H54 (cell line): ENCODE data around the gene IMMP2L.

Source experiments
- DNase-seq: peaks from one replicate; pipeline ENCODE4 v3.0.0; 2011; ENCODE audit warnings: low spot score, mixed read lengths; ENCODE audit not compliant: insufficient read length
- FAIRE-seq: peaks from 3 replicates; lab custom pipeline; 2011; peaks lifted over from hg19 to GRCh38; lab: Jason Lieb, UNC
- POLR2A ChIP-seq: IDR thresholded peaks from 2 replicates; pipeline ENCODE4 v1.6.1; 2011; ENCODE audit warnings: low read depth, mild to moderate bottlenecking, low read length

Gene IMMP2L

DNA sequence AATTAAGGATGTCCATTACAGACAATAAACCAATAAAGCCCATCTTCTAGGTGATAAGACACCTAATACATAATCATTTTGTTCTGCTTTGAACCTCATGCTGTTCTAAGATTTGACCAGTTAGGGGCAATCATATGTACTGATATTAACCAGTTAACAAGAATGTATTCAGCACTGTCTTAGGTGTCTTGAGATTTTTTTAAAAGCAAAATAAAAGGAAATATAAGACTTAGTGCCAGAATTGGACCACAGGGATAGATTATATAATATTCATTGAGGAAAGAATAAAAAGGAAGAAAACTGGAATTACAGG is 32.0 kb downstream of the IMMP2L start:
- no peak for TF ChIP-seq POLR2A
- DNase-seq (no peak), FAIRE-seq (no peak)

DNA sequence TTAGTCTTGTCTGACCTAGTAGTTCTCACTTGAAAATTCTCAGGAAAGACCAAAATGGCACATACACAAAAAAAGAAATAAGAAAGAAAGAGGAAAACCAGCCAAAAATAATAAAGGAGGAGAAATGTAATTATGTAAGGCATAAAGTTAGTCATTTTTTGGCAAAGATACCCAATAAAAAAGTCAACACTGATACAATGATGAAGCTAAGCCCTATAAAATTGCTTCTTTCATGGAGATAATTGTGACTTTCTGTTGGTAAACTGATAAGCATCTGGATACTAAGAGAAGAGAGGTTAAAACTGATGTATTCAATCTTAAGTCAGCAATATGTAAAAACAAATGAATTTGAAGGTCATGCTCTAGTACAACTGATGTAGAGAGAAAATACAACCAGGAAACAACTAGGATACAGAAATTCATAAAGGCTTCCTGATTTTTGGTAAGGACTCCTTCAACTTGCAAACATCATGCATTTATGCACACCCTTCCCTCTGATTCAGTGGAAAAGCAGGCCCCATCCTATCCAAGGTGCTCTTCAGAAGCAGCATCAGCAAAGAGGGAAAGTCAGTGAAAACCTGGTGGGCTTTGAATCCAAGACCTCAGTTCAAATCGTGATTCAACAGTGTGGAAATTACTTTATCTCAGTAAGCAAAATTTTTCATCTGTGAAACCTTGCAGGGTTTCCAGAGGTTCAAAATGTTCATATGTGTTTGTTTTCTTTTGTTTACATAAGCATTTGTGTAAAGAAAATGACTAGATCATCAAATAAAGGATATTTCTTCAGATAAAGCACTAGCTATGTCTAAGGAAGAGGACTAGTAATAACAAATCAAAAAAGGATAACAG is 32.6 kb downstream of the IMMP2L start:
- DNase-seq (no peak), FAIRE-seq (peak; percentile 55)
- TF ChIP-seq POLR2A = no peak

DNA sequence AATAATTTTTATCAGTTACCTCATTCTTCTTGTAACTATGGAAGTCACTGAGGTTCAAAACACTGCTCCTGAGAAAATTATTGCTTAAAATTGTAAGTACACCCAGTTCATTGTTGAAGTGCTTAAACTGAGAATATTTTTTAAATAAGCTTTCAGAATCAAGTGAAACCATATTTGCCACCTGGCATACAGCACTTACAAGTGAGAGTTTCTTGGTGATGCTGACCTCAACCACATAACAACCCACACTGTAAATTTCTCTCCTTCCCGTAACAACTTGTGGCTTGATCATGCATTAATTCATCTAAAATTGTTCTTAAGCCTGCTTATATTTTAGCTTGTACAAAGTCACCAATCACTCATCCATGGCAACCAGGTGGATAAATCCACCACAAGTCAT is 34.0 kb downstream of the IMMP2L start:
- no peak for TF ChIP-seq POLR2A
- FAIRE-seq (no peak), DNase-seq (no peak)

DNA sequence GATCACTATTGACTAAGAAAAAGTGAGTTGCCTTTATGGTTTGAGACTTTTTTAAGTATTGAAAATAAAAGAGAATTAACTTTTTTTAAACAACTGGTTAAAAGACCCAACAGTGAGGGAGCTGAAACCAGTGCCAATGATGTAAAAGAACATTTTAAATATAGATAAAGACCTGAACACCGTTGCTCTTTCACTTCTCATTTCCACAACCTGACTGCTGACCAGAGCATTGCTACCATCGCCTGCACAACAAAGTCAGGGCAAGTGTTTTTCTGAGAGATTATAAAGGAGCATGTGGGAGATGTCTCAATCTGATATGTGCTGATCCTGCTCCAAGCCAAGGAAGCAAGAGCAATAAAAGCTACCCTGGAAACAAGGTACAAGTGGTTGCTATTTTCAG is 34.7 kb downstream of the IMMP2L start:
- FAIRE-seq (no peak), DNase-seq (no peak)
- no peak for TF ChIP-seq POLR2A

DNA sequence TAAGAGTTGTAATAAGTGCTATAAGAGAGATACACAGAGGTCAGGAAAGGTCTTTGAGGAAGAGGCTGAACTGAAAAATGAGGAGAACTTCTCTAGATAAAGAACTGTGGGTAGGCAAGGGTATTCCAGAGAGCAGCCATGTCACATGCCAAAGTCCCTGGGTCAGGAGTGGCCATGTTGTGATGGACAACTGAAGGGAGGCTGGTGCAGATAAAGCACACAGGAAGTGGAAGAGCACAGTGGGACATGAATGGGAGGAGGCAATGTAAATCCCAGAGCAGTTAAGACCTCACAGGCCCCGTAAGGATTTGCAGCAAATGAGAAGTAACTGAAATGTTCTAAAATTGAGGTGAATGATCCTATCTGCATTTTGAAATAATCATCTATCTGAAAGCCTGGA is 37.2 kb downstream of the IMMP2L start:
- DNase-seq (no peak), FAIRE-seq (no peak)
- no peak for TF ChIP-seq POLR2A

DNA sequence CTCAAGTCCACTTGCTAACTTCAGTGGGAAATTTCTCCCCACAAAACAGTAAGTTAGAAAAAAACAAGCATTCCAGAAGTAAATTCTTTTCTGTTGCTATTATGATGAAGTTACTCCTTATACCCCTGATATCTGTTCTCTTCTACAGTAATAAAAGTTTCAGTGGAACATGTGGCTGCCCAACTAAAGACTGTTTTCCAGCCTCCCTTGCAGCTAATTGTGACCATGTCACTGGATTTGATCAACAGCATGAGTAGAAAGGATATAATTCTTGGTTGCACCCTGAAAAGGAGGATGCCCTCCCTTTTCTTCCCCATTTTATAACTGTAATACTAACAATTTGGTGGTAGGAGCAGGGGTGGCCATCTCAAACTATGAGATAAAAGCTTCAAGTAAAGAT is 40.6 kb downstream of the IMMP2L start:
- no peak for FAIRE-seq
- TF ChIP-seq POLR2A = no peak

DNA sequence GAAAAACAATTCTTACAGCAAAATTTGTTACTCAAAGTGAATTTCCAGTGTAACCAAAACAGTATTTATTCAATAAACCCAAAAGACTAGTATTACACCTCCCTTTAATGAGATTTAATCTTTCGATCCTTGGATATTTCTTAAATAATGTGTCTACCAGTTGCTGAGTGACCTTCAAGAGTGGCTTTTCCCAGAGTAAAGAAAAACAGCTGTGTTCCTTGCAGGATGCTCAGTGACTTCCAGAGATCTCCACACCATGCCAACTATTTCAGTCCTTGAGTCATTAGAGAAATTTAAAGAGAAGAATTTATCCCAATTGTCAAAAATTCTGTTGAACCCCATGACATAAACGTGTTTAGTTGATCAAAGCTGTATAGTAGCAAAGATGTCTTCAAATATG is 44.0 kb downstream of the IMMP2L start:
- FAIRE-seq (no peak), DNase-seq (no peak)
- TF ChIP-seq POLR2A = no peak

More for the DNA sequence above, 40.6 kb downstream of the IMMP2L start:
- DNase-seq = no peak

DNA sequence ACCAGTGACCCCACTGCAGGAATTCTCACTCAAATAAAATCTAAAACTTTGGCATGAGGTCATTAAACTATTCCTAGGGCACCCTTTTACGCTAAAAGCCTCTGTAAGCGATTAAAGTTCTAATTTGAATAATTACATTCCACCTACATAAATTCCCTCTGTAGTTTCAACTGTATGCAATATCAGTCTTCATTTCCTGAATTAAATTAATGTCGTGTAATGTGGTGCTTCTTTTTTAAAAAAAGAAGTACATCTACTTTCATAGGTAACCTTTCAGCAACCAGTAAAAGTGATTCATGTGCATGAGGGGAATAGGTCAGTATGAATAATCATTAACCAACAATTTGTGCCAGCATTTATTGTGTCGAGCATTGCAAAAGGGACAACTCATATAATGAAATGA is 44.7 kb downstream of the IMMP2L start:
- FAIRE-seq (no peak), DNase-seq (no peak)
- TF ChIP-seq POLR2A = no peak

DNA sequence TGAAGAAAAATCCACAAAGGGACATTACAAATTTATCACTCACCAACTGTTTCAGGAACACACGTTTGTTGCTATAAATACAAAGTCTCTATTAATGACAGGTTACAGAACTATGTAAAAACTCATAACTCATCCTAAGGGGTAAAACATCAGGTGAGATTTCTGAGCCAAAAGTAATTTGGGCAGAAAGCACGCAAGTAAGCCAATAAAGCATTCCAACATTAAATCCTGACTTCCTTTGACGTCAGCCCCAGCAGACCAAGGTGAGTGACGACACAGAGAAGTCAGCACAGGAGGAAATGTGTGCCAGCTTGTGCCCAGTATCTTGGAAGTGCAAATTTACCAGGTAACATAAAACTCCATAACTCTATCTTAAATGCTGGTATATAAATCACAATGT is 45.7 kb downstream of the IMMP2L start:
- no peak for FAIRE-seq
- TF ChIP-seq POLR2A = no peak
- DNase-seq = no peak

DNA sequence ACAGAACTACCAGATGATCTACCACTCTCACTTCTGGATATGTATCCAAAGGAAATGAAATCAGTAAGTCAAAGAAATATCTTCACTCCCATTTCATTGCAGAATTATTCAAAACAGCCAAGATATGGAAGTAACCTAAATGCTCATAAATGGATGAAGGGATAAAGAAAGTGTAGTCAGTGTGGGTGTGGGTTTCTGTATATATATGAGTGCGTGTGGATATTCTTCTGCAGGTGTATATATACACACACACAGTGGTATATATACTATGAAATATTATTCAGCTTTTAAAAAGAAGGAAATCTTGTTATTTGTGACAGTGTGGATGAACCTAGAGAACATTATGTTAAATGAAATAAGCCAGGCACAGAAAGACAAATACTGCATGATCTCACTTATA is 48.7 kb downstream of the IMMP2L start:
- DNase-seq (no peak), FAIRE-seq (no peak)
- TF ChIP-seq POLR2A = no peak

DNA sequence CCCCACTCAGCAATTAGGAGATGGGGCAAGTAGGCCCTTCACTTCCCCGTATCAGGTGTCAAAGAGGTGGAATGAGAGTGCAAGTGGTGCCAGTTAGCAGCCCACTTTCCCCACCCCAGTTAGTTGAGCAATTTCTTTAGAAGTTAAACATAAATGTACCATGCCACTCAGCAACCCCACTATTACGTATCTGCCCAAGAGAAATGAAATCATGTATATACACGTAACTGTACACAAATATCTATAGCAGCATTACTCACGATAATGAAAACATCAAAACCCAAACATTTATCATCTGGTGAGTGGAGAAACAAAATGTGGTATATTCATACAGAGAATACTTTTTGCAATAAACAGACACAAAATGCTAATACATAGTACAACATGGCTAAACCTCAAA is 50.4 kb downstream of the IMMP2L start:
- DNase-seq (no peak), FAIRE-seq (no peak)
- no peak for TF ChIP-seq POLR2A

DNA sequence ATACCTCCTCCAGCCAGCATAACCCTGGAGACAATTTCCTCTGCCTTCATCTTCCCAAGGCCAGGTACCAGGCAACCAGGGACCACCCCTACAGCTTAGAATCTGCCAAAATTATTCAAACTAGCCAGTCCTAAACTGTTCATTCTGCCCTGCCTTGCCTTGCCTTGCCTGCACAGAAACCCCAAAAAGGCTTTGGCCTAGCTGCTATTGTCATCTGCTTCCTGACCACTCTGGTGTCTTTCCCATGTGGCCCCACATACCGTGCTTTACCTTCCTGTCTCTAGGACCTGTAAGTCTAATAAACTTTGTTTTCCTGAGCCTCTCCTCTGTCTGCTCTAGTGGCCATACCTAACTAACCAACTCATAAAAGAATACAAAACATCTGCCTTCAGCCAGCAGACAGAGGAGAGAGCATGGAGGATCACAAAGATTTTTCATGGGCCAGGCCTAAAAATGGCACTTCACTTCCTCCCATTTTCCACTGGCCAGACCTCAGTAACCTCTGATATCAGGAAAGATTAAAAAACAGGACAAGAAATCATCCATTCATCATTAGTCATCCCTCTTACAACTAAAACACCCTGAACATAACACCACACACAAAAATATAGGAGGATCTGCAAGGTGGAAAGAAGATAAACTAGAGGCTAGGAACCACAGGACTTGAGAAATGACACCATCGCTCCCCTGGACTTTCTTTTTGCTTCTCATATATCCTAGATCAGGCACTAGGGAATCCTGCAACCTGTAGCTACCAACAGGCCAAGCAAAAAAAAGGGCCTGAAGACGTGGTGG is 51.5 kb downstream of the IMMP2L start:
- TF ChIP-seq POLR2A = no peak

DNA sequence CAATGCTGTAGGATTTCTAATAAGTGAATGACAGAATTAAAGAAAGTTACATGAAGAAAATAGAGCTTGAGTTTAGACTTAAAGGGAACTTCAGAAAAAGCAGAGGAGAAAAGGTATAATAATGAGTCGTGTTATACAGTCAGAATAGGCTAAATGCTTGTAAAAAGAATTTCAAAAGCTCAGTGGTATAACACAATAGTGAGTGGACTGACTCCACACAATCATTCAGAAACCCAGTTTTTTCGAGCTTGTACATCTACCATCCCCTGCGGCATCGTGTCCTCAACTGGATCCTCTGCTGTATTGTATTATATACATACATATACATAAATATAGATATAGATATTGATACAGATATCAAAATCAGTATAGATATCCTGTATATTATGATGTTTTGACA is 52.2 kb downstream of the IMMP2L start:
- TF ChIP-seq POLR2A = no peak
- DNase-seq = no peak
- FAIRE-seq = no peak

More for the DNA sequence above, 51.5 kb downstream of the IMMP2L start:
- DNase-seq = no peak
- no peak for FAIRE-seq

DNA sequence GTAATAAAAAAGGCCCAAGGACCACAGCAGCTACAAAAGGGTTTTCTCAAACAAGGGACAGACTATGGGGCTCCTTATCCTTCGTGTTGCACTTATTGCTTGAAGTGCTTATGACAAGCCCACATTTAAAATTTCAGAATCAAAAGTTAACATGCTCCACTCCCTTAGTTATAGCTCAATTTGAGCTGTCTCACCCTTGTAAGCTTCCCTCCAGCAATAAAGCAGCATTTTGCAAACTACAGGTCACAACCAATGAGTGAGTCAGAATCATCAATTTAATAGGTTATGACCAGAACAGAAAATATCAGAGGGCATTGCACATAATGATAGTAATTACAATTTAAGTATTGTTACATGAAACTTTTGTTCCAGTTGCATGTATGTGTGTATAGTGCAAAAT is 53.0 kb downstream of the IMMP2L start:
- no peak for TF ChIP-seq POLR2A
- DNase-seq (no peak), FAIRE-seq (no peak)
